PC-3 (cell line): Measurements from ENCODE around the gene AXDND1. TPM values are rescaled to one million over a fixed set of nuclear protein-coding genes. Genes with fewer than 3 reads are reported as not detected.
"Not testable (repeated sequence)": the region's sequence is repeated elsewhere in the genome, so short reads cannot be mapped to it uniquely, and the experiment has no call there.

Experiments
- ATAC-seq: fragments of 200-7000 bp; cut with Tn5 transposase; 2 replicates; pipeline ENCODE4 v1.9.1; 2020; ENCODE audit warnings: mild to moderate bottlenecking, moderate library complexity
- BruUV-seq: library from RNA; stranded (reverse); fragments of 400-500 nt; replicated peaks from 2 replicates; lab custom pipeline; 2021; lab: Mats Ljungman, UMichigan
- CTCF ChIA-PET: fragments of 300-600 bp; sonication (Branson Sonifier 250); formaldehyde crosslinking; loops from one replicate; lab custom pipeline; 2022; ENCODE audit warnings: antibody characterized with exemption; lab: Charles Lee
- POLR2A ChIA-PET: fragments of 300-600 bp; sonication (Branson Sonifier 250); formaldehyde crosslinking; loops from one replicate; lab custom pipeline; 2022; ENCODE audit warnings: antibody characterized with exemption; ENCODE audit not compliant: unreplicated experiment; lab: Charles Lee
- DNase-seq: peaks from one replicate; pipeline ENCODE4 v3.0.0-alpha.2; 2015
- H2AFZ ChIP-seq: fragments of 300-600 bp; sonication (generic); 2 replicates; pipeline ENCODE4 v1.6.0; 2016; ENCODE audit warnings: antibody characterized with exemption, low read length
- H3F3A ChIP-seq: fragments of 300-600 bp; sonication (generic); one replicate; pipeline ENCODE4 v1.6.0; 2017; ENCODE audit warnings: antibody characterized with exemption, low read length, control low read depth, mild to moderate bottlenecking; ENCODE audit not compliant: unreplicated experiment
- H3K27ac ChIP-seq: fragments of 300-600 bp; sonication (generic); 2 replicates; pipeline ENCODE4 v1.5.1; 2016; ENCODE audit warnings: mild to moderate bottlenecking, low read length
- H3K27me3 ChIP-seq: fragments of 300-600 bp; sonication (generic); 2 replicates; pipeline ENCODE4 v1.6.1; 2016; ENCODE audit warnings: low read length, mixed read lengths
- H3K36me3 ChIP-seq: fragments of 300-600 bp; sonication (generic); 2 replicates; pipeline ENCODE4 v1.6.1; 2016; ENCODE audit warnings: low read depth, mixed run types, low read length, mixed read lengths
- H3K4me1 ChIP-seq: fragments of 300-600 bp; sonication (generic); 2 replicates; pipeline ENCODE4 v1.5.1; 2016; ENCODE audit warnings: low read length; ENCODE audit not compliant: insufficient read depth
- H3K4me2 ChIP-seq: fragments of 300-600 bp; sonication (generic); 2 replicates; pipeline ENCODE4 v1.6.0; 2016; ENCODE audit warnings: low read length
- H3K4me3 ChIP-seq: fragments of 300-600 bp; sonication (generic); 2 replicates; pipeline ENCODE4 v1.5.1; 2016; ENCODE audit warnings: mild to moderate bottlenecking, low read length, mixed read lengths
- H3K79me2 ChIP-seq: fragments of 300-600 bp; sonication (generic); 2 replicates; pipeline ENCODE4 v1.6.1; 2017; ENCODE audit warnings: low read length, mixed read lengths
- H3K9ac ChIP-seq: fragments of 300-600 bp; sonication (generic); 2 replicates; pipeline ENCODE4 v1.6.0; 2016; ENCODE audit warnings: mild to moderate bottlenecking, low read length
- H3K9me2 ChIP-seq: fragments of 300-600 bp; sonication (generic); replicated peaks from 2 replicates; pipeline ENCODE4 v1.6.1; 2016; ENCODE audit warnings: mixed run types, low read length, mixed read lengths
- H3K9me3 ChIP-seq: fragments of 300-600 bp; sonication (generic); 2 replicates; pipeline ENCODE4 v1.6.1; 2016; ENCODE audit warnings: low read length, mixed read lengths
- H4K20me1 ChIP-seq: fragments of 300-600 bp; sonication (generic); 2 replicates; pipeline ENCODE4 v1.6.1; 2016; ENCODE audit warnings: low read length, mixed read lengths
- CTCF ChIP-seq: fragments of 300-600 bp; sonication (generic); conservative IDR thresholded peaks from 2 replicates; pipeline ENCODE4 v1.5.1; 2017; ENCODE audit warnings: antibody characterized with exemption, low read depth, mild to moderate bottlenecking, low read length
- EZH2 ChIP-seq: fragments of 300-600 bp; sonication (generic); IDR thresholded peaks from one replicate; pipeline ENCODE4 v1.6.1; 2017; ENCODE audit warnings: antibody characterized with exemption, mild to moderate bottlenecking, low read length; ENCODE audit not compliant: unreplicated experiment
- EZH2phosphoT487 ChIP-seq: fragments of 300-600 bp; sonication (generic); IDR thresholded peaks from 2 replicates; pipeline ENCODE4 v1.6.1; 2018; ENCODE audit warnings: mild to moderate bottlenecking, antibody characterized with exemption, low read length, borderline replicate concordance
- intact Hi-C: fragments of 100-400 bp; cut with micrococcal nuclease; formaldehyde crosslinking; loops from 2 replicates; pipeline ENCODE4 v1.9.0; 2023
- total RNA-seq: library from RNA; depleted of rRNA; stranded (reverse); fragments of >200 nt; gene quantifications from 2 replicates; pipeline ENCODE4 v1.2.3, GENCODE V29; 2014

Gene AXDND1
- total RNA-seq, 1 experiment from 2014 or later, result not detected

GRCh38 chr1:179516976-179517705 lies 151.4 kb downstream of the AXDND1 start:
- no peaks in the 10 kb centered on the region for H3K4me1 ChIP-seq
- POLR2A ChIA-PET, result no interaction called here
- intact Hi-C loops, result no loop called here
- H3K36me3 ChIP-seq, result no peaks in the 10 kb centered on the region
- no peak for TF ChIP-seq EZH2
- no peak for TF ChIP-seq CTCF
- TF ChIP-seq EZH2phosphoT487, result no peak
- 0 out of 2 replicates have a peak, but pooled peaks cover 4% of the 10 kb centered on the region for H3K27me3 ChIP-seq
- no peak overlapping the region for H3K9ac ChIP-seq
- no peaks in the 10 kb centered on the region for H4K20me1 ChIP-seq
- CTCF ChIA-PET, result interaction anchor here (0.6 kb wide), 1 partner anchor 67 kb away, joined by 3 read pairs; no protein-coding TSS in a partner anchor
- H3K27ac ChIP-seq, result no peak overlapping the region
- H3K4me2 ChIP-seq, result no peak overlapping the region
- H3K4me3 ChIP-seq, result no peak overlapping the region
- DNase-seq, result no peak
- no peaks in the 10 kb centered on the region for H3K9me3 ChIP-seq
- ATAC-seq, result no peak
- BruUV-seq, result no TSS peak
- no peaks in the 10 kb centered on the region for H3K9me2 ChIP-seq
- H3F3A ChIP-seq, result no peaks in the 10 kb centered on the region
- no peak overlapping the region for H2AFZ ChIP-seq
- no peaks in the 10 kb centered on the region for H3K79me2 ChIP-seq

GRCh38 chr1:179518544-179518943 lies 152.8 kb downstream of the AXDND1 start:
- H2AFZ ChIP-seq, intact Hi-C loops, POLR2A ChIA-PET, DNase-seq, H3K4me2 ChIP-seq, H3K4me1 ChIP-seq, CTCF ChIA-PET, H3K9me3 ChIP-seq, H3K36me3 ChIP-seq, H3K27ac ChIP-seq, H3K79me2 ChIP-seq, H3K9me2 ChIP-seq, H4K20me1 ChIP-seq, ATAC-seq, H3F3A ChIP-seq, H3K9ac ChIP-seq, BruUV-seq, H3K4me3 ChIP-seq, H3K27me3 ChIP-seq: not testable (repeated sequence)

DNA sequence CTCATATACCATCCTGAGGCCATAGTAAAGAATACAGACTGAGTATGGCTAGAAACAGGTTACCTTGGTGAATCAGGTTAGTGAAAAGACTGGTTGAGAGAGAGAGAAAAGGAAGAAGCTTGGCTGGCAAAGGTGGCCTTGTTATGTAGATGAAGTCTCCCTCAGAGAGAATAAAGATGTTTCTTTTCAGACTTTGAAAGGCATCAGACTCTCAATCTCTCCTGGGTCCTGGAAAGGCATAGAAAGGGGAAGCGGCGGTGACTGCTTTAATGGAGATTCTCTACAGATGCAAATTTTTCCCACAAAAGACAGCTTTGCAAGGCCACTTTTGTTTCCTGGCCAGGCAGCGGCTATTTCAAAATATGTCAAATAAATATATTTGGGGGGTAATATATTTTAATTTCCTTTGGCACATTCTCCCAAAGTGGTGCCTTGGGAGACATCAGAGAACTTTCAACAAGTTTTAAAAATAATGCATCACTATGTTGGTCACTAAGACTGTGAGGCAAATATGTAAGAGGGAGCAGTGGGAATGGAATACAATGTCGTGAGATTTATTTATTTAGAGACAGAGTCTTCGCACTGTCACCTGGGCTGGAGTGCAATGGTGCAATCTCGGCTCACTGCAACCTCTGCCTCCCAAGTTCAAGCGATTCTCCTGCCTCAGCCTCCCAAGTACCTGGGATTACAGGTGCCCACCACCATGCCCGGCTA lies 163.9 kb downstream of the AXDND1 start:
- Histone ChIP-seq H2AFZ (no peak overlapping the region), H4K20me1 (no peaks in the 10 kb centered on the region), H3K9me3 (no peaks in the 10 kb centered on the region), H3K27ac (no peak overlapping the region), H3K9ac (no peak overlapping the region), H3F3A (no peaks in the 10 kb centered on the region), H3K27me3 (peaks cover 23% of the 10 kb centered on the region), H3K79me2 (no peaks in the 10 kb centered on the region), H3K4me3 (no peak overlapping the region), H3K4me2 (no peak overlapping the region), H3K36me3 (no peaks in the 10 kb centered on the region), H3K4me1 (no peaks in the 10 kb centered on the region), H3K9me2 (no peaks in the 10 kb centered on the region)
- no peak for ATAC-seq
- TF ChIP-seq EZH2phosphoT487 (no peak), CTCF (no peak), EZH2 (no peak)
- no peak for DNase-seq
- no TSS peak for BruUV-seq
- POLR2A ChIA-PET, result no interaction called here
- CTCF ChIA-PET, result no interaction called here
- intact Hi-C loops, result loop anchor here (2.0 kb wide), 1 partner anchor 21 kb away; no protein-coding TSS in a partner anchor
